ENCODE data around the gene SAMHD1. TPM values are rescaled to one million over a fixed set of nuclear protein-coding genes. Genes with fewer than 3 reads are reported as not detected.
"Not testable (repeated sequence)": the region's sequence is repeated elsewhere in the genome, so short reads cannot be mapped to it uniquely, and the experiment has no call there.

SAMHD1 gene
- total and polyA plus RNA-seq, 4 experiments from 2014 or later = 216 to 332 (median 257) TPM

- Histone ChIP-seq H3K36me3 (ENCODE audit: insufficient read depth, low read length) (peaks cover 65% of the 10 kb centered on the region), H3K4me3 (ENCODE audit: low read length in 2 of 2) (no peak overlapping the region), H3K4me1 (ENCODE audit: insufficient read depth, low read length) (peaks cover 11% of the 10 kb centered on the region), H3K27me3 (ENCODE audit: insufficient read depth, low read length) (no peaks in the 10 kb centered on the region), H3K9me3 (ENCODE audit: control insufficient read depth in 1 of 2, low read length in 2 of 2) (no peaks in the 10 kb centered on the region), H3K27ac (ENCODE audit: low read depth, low read length) (no peak overlapping the region)
- H3K27me3 Mint-ChIP-seq = no peaks in the 10 kb centered on the region
- H3K27ac Mint-ChIP-seq = no peak overlapping the region
- POLR2A ChIA-PET (ENCODE audit: partially characterized antibody) = no interaction called here
- no peaks in the 10 kb centered on the region for H3K9me3 Mint-ChIP-seq
- no peak overlapping the region for H3K4me3 Mint-ChIP-seq
- intact Hi-C loops (cut with micrococcal nuclease) = no loop called here
- CTCF ChIA-PET (ENCODE audit: partially characterized antibody) = interaction anchor here (1.5 kb wide), 1 partner anchor 12 kb away, joined by 4 read pairs; no protein-coding TSS in a partner anchor
- H3K4me1 Mint-ChIP-seq = peaks cover 8 to 12% (median 9%) of the 10 kb centered on the region in 4 donors
- no peak for DNase-seq
- H3K36me3 Mint-ChIP-seq = peaks cover 42 to 55% of the 10 kb centered on the region in 2 donors
These were observed 42.9 kb downstream of the SAMHD1 start for GRCh38 chr20:36908603-36909002.

- H3K27me3 ChIP-seq (ENCODE audit: insufficient read depth, low read length); intact Hi-C loops (cut with micrococcal nuclease); H3K4me3 ChIP-seq (ENCODE audit: low read length in 2 of 2); H3K27me3 Mint-ChIP-seq; H3K9me3 ChIP-seq (ENCODE audit: control insufficient read depth in 1 of 2, low read length in 2 of 2); H3K4me3 Mint-ChIP-seq; H3K9me3 Mint-ChIP-seq; H3K27ac ChIP-seq (ENCODE audit: low read depth, low read length); DNase-seq: not testable (repeated sequence)
- peak overlapping the region in 2 of 7 donors; percentile 43 to 72 for H3K27ac Mint-ChIP-seq
- Histone ChIP-seq H3K4me1 (ENCODE audit: insufficient read depth, low read length) (peaks cover 11% of the 10 kb centered on the region), H3K36me3 (ENCODE audit: insufficient read depth, low read length) (peaks cover 67% of the 10 kb centered on the region)
- ChIA-PET CTCF (ENCODE audit: partially characterized antibody) (interaction anchor here (1.0 kb wide), 1 partner anchor 20 kb away, joined by 3 read pairs; no protein-coding TSS in a partner anchor), POLR2A (ENCODE audit: partially characterized antibody) (interaction anchor here (0.7 to 1.5 kb wide), 3 partner anchors 13 to 269 kb away, joined by 4 to 7 read pairs (median 4); no protein-coding TSS in a partner anchor)
- peaks cover 43 to 56% of the 10 kb centered on the region in 2 donors for H3K36me3 Mint-ChIP-seq
- H3K4me1 Mint-ChIP-seq = peaks cover 8 to 16% (median 12%) of the 10 kb centered on the region in 4 donors
These were observed 45.4 kb downstream of the SAMHD1 start for GRCh38 chr20:36906086-36906485.

GRCh38 chr20:36905566-36905965, 45.9 kb downstream of the SAMHD1 start:
- CTCF ChIA-PET (ENCODE audit: partially characterized antibody); H3K27me3 Mint-ChIP-seq; H3K4me3 Mint-ChIP-seq; H3K27me3 ChIP-seq (ENCODE audit: insufficient read depth, low read length); H3K27ac ChIP-seq (ENCODE audit: low read depth, low read length); DNase-seq; H3K9me3 Mint-ChIP-seq; H3K9me3 ChIP-seq (ENCODE audit: control insufficient read depth in 1 of 2, low read length in 2 of 2); H3K4me3 ChIP-seq (ENCODE audit: low read length in 2 of 2); intact Hi-C loops (cut with micrococcal nuclease): not testable (repeated sequence)
- Mint-ChIP-seq H3K4me1 (peaks cover 8 to 16% (median 12%) of the 10 kb centered on the region in 4 donors), H3K36me3 (peaks cover 47 to 56% of the 10 kb centered on the region in 2 donors), H3K27ac (peak overlapping the region in 3 of 7 donors; percentile 43 to 72 (median 43))
- Histone ChIP-seq H3K36me3 (ENCODE audit: insufficient read depth, low read length) (peaks cover 65% of the 10 kb centered on the region), H3K4me1 (ENCODE audit: insufficient read depth, low read length) (peaks cover 11% of the 10 kb centered on the region)
- POLR2A ChIA-PET (ENCODE audit: partially characterized antibody) = interaction anchor here (0.7 kb wide), 2 partner anchors 12 to 269 kb away, joined by 4 to 7 read pairs; no protein-coding TSS in a partner anchor

GRCh38 chr20:36904690-36905089, 46.8 kb downstream of the SAMHD1 start:
- Histone ChIP-seq H3K27ac (ENCODE audit: low read depth, low read length) (no peak overlapping the region), H3K36me3 (ENCODE audit: insufficient read depth, low read length) (peaks cover 67% of the 10 kb centered on the region), H3K4me1 (ENCODE audit: insufficient read depth, low read length) (peaks cover 11% of the 10 kb centered on the region), H3K9me3 (ENCODE audit: control insufficient read depth in 1 of 2, low read length in 2 of 2) (no peaks in the 10 kb centered on the region), H3K4me3 (ENCODE audit: low read length in 2 of 2) (no peak overlapping the region), H3K27me3 (ENCODE audit: insufficient read depth, low read length) (no peaks in the 10 kb centered on the region)
- peaks cover 46 to 54% of the 10 kb centered on the region in 2 donors for H3K36me3 Mint-ChIP-seq
- intact Hi-C loops (cut with micrococcal nuclease) = no loop called here
- peaks cover 8 to 16% (median 12%) of the 10 kb centered on the region in 4 donors for H3K4me1 Mint-ChIP-seq
- CTCF ChIA-PET (ENCODE audit: partially characterized antibody) = interaction anchor here (0.6 to 0.7 kb wide), 2 partner anchors 8 to 13 kb away, joined by 3 to 4 read pairs; no protein-coding TSS in a partner anchor
- peak overlapping the region in 2 of 8 donors; percentile 17 to 18 for H3K4me3 Mint-ChIP-seq
- no peaks in the 10 kb centered on the region for H3K27me3 Mint-ChIP-seq
- H3K9me3 Mint-ChIP-seq = no peaks in the 10 kb centered on the region
- H3K27ac Mint-ChIP-seq = peak overlapping the region in 3 of 7 donors; percentile 36 to 46 (median 43)
- DNase-seq = no peak
- POLR2A ChIA-PET (ENCODE audit: partially characterized antibody) = interaction anchor here (0.6 to 1.1 kb wide), 6 partner anchors 11 to 139 kb away, joined by 3 to 5 read pairs (median 3); no protein-coding TSS in a partner anchor

- H3K4me3 ChIP-seq (ENCODE audit: low read length in 2 of 2) = no peak overlapping the region
- H3K9me3 Mint-ChIP-seq = no peaks in the 10 kb centered on the region
- peaks cover 5 to 10% (median 7%) of the 10 kb centered on the region in 4 donors for H3K4me1 Mint-ChIP-seq
- H3K27me3 Mint-ChIP-seq = no peaks in the 10 kb centered on the region
- H3K36me3 Mint-ChIP-seq = peaks cover 80 to 88% of the 10 kb centered on the region in 2 donors
- POLR2A ChIA-PET (ENCODE audit: partially characterized antibody) = interaction anchor here (1.0 kb wide), 1 partner anchor 9 kb away, joined by 3 read pairs; no protein-coding TSS in a partner anchor
- intact Hi-C loops (cut with micrococcal nuclease) = no loop called here
- H3K36me3 ChIP-seq (ENCODE audit: insufficient read depth, low read length) = peaks cover 87% of the 10 kb centered on the region
- H3K27ac Mint-ChIP-seq = peak overlapping the region in 6 of 7 donors; percentile 37 to 90 (median 58)
- H3K9me3 ChIP-seq (ENCODE audit: control insufficient read depth in 1 of 2, low read length in 2 of 2) = no peaks in the 10 kb centered on the region
- H3K4me1 ChIP-seq (ENCODE audit: insufficient read depth, low read length) = peaks cover 7% of the 10 kb centered on the region
- CTCF ChIA-PET (ENCODE audit: partially characterized antibody) = interaction anchor here (1.3 to 1.4 kb wide), 2 partner anchors 9 to 15 kb away, joined by 3 to 4 read pairs; no protein-coding TSS in a partner anchor
- no peak for DNase-seq
- H3K27ac ChIP-seq (ENCODE audit: low read depth, low read length) = no peak overlapping the region
- no peak overlapping the region for H3K4me3 Mint-ChIP-seq
- H3K27me3 ChIP-seq (ENCODE audit: insufficient read depth, low read length) = no peaks in the 10 kb centered on the region
These were observed 56.5 kb downstream of the SAMHD1 start for GRCh38 chr20:36895036-36895435.

GRCh38 chr20:36893801-36894200, 57.7 kb downstream of the SAMHD1 start:
- peaks cover 5 to 10% (median 7%) of the 10 kb centered on the region in 4 donors for H3K4me1 Mint-ChIP-seq
- POLR2A ChIA-PET (ENCODE audit: partially characterized antibody) = interaction anchor here (0.6 kb wide), 1 partner anchor 12 kb away, joined by 4 read pairs; no protein-coding TSS in a partner anchor
- Histone ChIP-seq H3K4me3 (ENCODE audit: low read length in 2 of 2) (no peak overlapping the region), H3K4me1 (ENCODE audit: insufficient read depth, low read length) (peaks cover 7% of the 10 kb centered on the region), H3K36me3 (ENCODE audit: insufficient read depth, low read length) (peaks cover 82% of the 10 kb centered on the region), H3K27ac (ENCODE audit: low read depth, low read length) (no peak overlapping the region), H3K27me3 (ENCODE audit: insufficient read depth, low read length) (no peaks in the 10 kb centered on the region), H3K9me3 (ENCODE audit: control insufficient read depth in 1 of 2, low read length in 2 of 2) (no peaks in the 10 kb centered on the region)
- no peaks in the 10 kb centered on the region for H3K27me3 Mint-ChIP-seq
- CTCF ChIA-PET (ENCODE audit: partially characterized antibody) = no interaction called here
- H3K4me3 Mint-ChIP-seq = no peak overlapping the region
- H3K36me3 Mint-ChIP-seq = peaks cover 79 to 88% of the 10 kb centered on the region in 2 donors
- intact Hi-C loops (cut with micrococcal nuclease) = no loop called here
- no peak for DNase-seq
- H3K9me3 Mint-ChIP-seq = no peaks in the 10 kb centered on the region
- peak overlapping the region in 4 of 7 donors; percentile 29 to 89 (median 50) for H3K27ac Mint-ChIP-seq

GRCh38 chr20:36891211-36891610, 60.3 kb downstream of the SAMHD1 start:
- Mint-ChIP-seq H3K9me3 (no peaks in the 10 kb centered on the region), H3K36me3 (peaks cover 57 to 71% of the 10 kb centered on the region in 2 donors), H3K27me3 (no peaks in the 10 kb centered on the region), H3K4me1 (peaks cover 13 to 17% (median 15%) of the 10 kb centered on the region in 4 donors), H3K27ac (peak overlapping the region in 4 of 7 donors; percentile 28 to 83 (median 66)), H3K4me3 (no peak overlapping the region)
- Histone ChIP-seq H3K36me3 (ENCODE audit: insufficient read depth, low read length) (peaks cover 56% of the 10 kb centered on the region), H3K9me3 (ENCODE audit: control insufficient read depth in 1 of 2, low read length in 2 of 2) (no peaks in the 10 kb centered on the region), H3K27me3 (ENCODE audit: insufficient read depth, low read length) (no peaks in the 10 kb centered on the region), H3K4me3 (ENCODE audit: low read length in 2 of 2) (no peak overlapping the region), H3K4me1 (ENCODE audit: insufficient read depth, low read length) (peaks cover 12% of the 10 kb centered on the region), H3K27ac (ENCODE audit: low read depth, low read length) (no peak overlapping the region)
- intact Hi-C loops (cut with micrococcal nuclease) = no loop called here
- DNase-seq = no peak
- CTCF ChIA-PET (ENCODE audit: partially characterized antibody) = no interaction called here
- POLR2A ChIA-PET (ENCODE audit: partially characterized antibody) = no interaction called here
